ENCODE results near the gene CAMK4. TPM values are rescaled to one million over a fixed set of nuclear protein-coding genes. Genes with fewer than 3 reads are reported as not detected.

Gene CAMK4
- total and polyA plus RNA-seq, 2 experiments from 2014 or later: 4.2 to 7.3 TPM

- H3K4me1 ChIP-seq (ENCODE audit: insufficient read depth): no peaks in the 10 kb centered on the region
- no peaks in the 10 kb centered on the region for H3K79me2 ChIP-seq (replicated peaks; ENCODE audit: insufficient read depth)
- no peaks in the 10 kb centered on the region for H4K20me1 ChIP-seq (replicated peaks; ENCODE audit: insufficient read depth)
- DNase-seq (ENCODE audit: low spot score) (no peak), ATAC-seq (no peak)
- H3K4me2 ChIP-seq: no peak overlapping the region
- H3K9me3 Mint-ChIP-seq: no peaks in the 10 kb centered on the region
- H3K4me3 ChIP-seq: no peak overlapping the region
- TF ChIP-seq, protein P1, sequence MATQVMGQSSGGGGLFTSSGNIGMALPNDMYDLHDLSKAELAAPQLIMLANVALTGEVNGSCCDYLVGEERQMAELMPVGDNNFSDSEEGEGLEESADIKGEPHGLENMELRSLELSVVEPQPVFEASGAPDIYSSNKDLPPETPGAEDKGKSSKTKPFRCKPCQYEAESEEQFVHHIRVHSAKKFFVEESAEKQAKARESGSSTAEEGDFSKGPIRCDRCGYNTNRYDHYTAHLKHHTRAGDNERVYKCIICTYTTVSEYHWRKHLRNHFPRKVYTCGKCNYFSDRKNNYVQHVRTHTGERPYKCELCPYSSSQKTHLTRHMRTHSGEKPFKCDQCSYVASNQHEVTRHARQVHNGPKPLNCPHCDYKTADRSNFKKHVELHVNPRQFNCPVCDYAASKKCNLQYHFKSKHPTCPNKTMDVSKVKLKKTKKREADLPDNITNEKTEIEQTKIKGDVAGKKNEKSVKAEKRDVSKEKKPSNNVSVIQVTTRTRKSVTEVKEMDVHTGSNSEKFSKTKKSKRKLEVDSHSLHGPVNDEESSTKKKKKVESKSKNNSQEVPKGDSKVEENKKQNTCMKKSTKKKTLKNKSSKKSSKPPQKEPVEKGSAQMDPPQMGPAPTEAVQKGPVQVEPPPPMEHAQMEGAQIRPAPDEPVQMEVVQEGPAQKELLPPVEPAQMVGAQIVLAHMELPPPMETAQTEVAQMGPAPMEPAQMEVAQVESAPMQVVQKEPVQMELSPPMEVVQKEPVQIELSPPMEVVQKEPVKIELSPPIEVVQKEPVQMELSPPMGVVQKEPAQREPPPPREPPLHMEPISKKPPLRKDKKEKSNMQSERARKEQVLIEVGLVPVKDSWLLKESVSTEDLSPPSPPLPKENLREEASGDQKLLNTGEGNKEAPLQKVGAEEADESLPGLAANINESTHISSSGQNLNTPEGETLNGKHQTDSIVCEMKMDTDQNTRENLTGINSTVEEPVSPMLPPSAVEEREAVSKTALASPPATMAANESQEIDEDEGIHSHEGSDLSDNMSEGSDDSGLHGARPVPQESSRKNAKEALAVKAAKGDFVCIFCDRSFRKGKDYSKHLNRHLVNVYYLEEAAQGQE (IDR thresholded peaks at IDR 0.05; ENCODE audit: unreplicated experiment): no peak
- TF ChIP-seq, protein P2, sequence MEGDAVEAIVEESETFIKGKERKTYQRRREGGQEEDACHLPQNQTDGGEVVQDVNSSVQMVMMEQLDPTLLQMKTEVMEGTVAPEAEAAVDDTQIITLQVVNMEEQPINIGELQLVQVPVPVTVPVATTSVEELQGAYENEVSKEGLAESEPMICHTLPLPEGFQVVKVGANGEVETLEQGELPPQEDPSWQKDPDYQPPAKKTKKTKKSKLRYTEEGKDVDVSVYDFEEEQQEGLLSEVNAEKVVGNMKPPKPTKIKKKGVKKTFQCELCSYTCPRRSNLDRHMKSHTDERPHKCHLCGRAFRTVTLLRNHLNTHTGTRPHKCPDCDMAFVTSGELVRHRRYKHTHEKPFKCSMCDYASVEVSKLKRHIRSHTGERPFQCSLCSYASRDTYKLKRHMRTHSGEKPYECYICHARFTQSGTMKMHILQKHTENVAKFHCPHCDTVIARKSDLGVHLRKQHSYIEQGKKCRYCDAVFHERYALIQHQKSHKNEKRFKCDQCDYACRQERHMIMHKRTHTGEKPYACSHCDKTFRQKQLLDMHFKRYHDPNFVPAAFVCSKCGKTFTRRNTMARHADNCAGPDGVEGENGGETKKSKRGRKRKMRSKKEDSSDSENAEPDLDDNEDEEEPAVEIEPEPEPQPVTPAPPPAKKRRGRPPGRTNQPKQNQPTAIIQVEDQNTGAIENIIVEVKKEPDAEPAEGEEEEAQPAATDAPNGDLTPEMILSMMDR (conservative IDR thresholded peaks at IDR 0.05; ENCODE audit: low read depth in 2 of 2): no peak
- no peak for TF ChIP-seq NANOG (IDR thresholded peaks at IDR 0.05; ENCODE audit: borderline replicate concordance)
- no peak for TF ChIP-seq CREB1 (CRISPR knock-in tag; IDR thresholded peaks at IDR 0.05; ENCODE audit: low read depth)
- TF ChIP-seq, protein P3, sequence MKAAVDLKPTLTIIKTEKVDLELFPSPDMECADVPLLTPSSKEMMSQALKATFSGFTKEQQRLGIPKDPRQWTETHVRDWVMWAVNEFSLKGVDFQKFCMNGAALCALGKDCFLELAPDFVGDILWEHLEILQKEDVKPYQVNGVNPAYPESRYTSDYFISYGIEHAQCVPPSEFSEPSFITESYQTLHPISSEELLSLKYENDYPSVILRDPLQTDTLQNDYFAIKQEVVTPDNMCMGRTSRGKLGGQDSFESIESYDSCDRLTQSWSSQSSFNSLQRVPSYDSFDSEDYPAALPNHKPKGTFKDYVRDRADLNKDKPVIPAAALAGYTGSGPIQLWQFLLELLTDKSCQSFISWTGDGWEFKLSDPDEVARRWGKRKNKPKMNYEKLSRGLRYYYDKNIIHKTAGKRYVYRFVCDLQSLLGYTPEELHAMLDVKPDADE (IDR thresholded peaks at IDR 0.05): no peak
- no peak for TF ChIP-seq ZNF114 (CRISPR knock-in tag; IDR thresholded peaks at IDR 0.05)
- TF ChIP-seq ZNF331 (CRISPR knock-in tag; IDR thresholded peaks at IDR 0.05; ENCODE audit: low read depth): no peak
- no peak for TF ChIP-seq JUNB (IDR thresholded peaks at IDR 0.05; ENCODE audit: unreplicated experiment)
- no peak for TF ChIP-seq EZH2 (IDR thresholded peaks at IDR 0.05; ENCODE audit: low read depth, unreplicated experiment)
- no peak for TF ChIP-seq EZH2phosphoT487 (IDR thresholded peaks at IDR 0.05; ENCODE audit: unreplicated experiment)
- TF ChIP-seq, protein P4, sequence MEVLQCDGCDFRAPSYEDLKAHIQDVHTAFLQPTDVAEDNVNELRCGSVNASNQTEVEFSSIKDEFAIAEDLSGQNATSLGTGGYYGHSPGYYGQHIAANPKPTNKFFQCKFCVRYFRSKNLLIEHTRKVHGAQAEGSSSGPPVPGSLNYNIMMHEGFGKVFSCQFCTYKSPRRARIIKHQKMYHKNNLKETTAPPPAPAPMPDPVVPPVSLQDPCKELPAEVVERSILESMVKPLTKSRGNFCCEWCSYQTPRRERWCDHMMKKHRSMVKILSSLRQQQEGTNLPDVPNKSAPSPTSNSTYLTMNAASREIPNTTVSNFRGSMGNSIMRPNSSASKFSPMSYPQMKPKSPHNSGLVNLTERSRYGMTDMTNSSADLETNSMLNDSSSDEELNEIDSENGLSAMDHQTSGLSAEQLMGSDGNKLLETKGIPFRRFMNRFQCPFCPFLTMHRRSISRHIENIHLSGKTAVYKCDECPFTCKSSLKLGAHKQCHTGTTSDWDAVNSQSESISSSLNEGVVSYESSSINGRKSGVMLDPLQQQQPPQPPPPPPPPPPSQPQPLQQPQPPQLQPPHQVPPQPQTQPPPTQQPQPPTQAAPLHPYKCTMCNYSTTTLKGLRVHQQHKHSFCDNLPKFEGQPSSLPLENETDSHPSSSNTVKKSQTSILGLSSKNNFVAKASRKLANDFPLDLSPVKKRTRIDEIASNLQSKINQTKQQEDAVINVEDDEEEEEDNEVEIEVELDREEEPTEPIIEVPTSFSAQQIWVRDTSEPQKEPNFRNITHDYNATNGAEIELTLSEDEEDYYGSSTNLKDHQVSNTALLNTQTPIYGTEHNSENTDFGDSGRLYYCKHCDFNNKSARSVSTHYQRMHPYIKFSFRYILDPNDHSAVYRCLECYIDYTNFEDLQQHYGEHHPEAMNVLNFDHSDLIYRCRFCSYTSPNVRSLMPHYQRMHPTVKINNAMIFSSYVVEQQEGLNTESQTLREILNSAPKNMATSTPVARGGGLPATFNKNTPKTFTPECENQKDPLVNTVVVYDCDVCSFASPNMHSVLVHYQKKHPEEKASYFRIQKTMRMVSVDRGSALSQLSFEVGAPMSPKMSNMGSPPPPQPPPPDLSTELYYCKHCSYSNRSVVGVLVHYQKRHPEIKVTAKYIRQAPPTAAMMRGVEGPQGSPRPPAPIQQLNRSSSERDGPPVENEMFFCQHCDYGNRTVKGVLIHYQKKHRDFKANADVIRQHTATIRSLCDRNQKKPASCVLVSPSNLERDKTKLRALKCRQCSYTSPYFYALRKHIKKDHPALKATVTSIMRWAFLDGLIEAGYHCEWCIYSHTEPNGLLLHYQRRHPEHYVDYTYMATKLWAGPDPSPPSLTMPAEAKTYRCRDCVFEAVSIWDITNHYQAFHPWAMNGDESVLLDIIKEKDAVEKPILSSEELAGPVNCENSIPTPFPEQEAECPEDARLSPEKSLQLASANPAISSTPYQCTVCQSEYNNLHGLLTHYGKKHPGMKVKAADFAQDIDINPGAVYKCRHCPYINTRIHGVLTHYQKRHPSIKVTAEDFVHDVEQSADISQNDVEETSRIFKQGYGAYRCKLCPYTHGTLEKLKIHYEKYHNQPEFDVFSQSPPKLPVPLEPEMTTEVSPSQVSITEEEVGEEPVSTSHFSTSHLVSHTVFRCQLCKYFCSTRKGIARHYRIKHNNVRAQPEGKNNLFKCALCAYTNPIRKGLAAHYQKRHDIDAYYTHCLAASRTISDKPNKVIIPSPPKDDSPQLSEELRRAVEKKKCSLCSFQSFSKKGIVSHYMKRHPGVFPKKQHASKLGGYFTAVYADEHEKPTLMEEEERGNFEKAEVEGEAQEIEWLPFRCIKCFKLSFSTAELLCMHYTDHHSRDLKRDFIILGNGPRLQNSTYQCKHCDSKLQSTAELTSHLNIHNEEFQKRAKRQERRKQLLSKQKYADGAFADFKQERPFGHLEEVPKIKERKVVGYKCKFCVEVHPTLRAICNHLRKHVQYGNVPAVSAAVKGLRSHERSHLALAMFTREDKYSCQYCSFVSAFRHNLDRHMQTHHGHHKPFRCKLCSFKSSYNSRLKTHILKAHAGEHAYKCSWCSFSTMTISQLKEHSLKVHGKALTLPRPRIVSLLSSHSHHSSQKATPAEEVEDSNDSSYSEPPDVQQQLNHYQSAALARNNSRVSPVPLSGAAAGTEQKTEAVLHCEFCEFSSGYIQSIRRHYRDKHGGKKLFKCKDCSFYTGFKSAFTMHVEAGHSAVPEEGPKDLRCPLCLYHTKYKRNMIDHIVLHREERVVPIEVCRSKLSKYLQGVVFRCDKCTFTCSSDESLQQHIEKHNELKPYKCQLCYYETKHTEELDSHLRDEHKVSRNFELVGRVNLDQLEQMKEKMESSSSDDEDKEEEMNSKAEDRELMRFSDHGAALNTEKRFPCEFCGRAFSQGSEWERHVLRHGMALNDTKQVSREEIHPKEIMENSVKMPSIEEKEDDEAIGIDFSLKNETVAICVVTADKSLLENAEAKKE (CRISPR knock-in tag; IDR thresholded peaks at IDR 0.05): no peak
- no peak for TF ChIP-seq STAT1 (IDR thresholded peaks at IDR 0.05; ENCODE audit: unreplicated experiment)
- TF ChIP-seq POLR2AphosphoS5 (IDR thresholded peaks at IDR 0.05; ENCODE audit: low read depth): no peak
- no peak overlapping the region for H3K27ac ChIP-seq (ENCODE audit: low read depth)
- H2AFZ ChIP-seq: no peak overlapping the region
- no peaks in the 10 kb centered on the region; the same call in 2 of the 3 replicates for H3K4me1 Mint-ChIP-seq
- no peaks in the 10 kb centered on the region for H3K9me2 ChIP-seq (ENCODE audit: insufficient read depth)
- H3K36me3 ChIP-seq (ENCODE audit: insufficient read depth): no peaks in the 10 kb centered on the region
- H3K36me3 Mint-ChIP-seq (ENCODE audit: low read depth): no peaks in the 10 kb centered on the region
- no peaks in the 10 kb centered on the region for H3K27me3 Mint-ChIP-seq (ENCODE audit: insufficient read depth, low read depth, poor library complexity)
- no peak overlapping the region for H3K4me3 Mint-ChIP-seq
- H3K27me3 ChIP-seq (ENCODE audit: insufficient read depth): no peaks in the 10 kb centered on the region
- no peak overlapping the region for H3K27ac Mint-ChIP-seq
- no peaks in the 10 kb centered on the region for H3F3A ChIP-seq (replicated peaks; ENCODE audit: low read depth)
Measured at GRCh38 chr5:111384220-111384619, 160.0 kb downstream of the CAMK4 start.
